ENCODE measurements around the gene IL7R. TPM values are rescaled to one million over a fixed set of nuclear protein-coding genes. Genes with fewer than 3 reads are reported as not detected.

Gene IL7R
- total and polyA plus RNA-seq, 2 of the 4 experiments (the other 2 are of a cell fraction), result 40.7 to 71.7 TPM

DNA sequence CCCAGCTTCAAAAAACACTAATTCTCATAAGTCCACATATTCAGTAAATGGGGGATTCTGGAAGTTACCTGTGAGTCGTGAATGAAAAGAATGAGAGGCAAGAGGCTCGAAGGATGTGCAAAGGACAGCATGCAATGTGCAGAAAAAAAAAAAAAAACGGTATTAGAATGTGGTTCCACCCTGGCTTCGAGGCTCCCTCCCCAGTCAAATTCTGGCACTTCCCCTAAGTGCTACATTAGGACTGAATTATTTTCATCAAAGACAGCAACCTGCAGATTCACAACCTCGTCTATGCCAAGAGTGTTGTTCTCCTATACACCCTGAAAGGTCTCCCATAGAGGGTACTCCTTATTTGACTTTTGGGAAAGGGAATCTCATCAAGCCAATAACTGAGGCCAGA is 65.2 kb downstream of the IL7R start:
- Histone ChIP-seq H3K56ac (ENCODE audit: extremely low read depth, insufficient read depth, low read length) (no peak overlapping the region), H2BK5ac (ENCODE audit: low read depth, low read length, poor library complexity, severe bottlenecking) (no peak overlapping the region), H3K23ac (ENCODE audit: low read depth, low read length) (no peak overlapping the region), H3K4me3 (ENCODE audit: insufficient read depth, low read depth, low read length) (no peak overlapping the region), H4K8ac (ENCODE audit: low read depth in 2 of 2, low read length in 2 of 2) (no peak overlapping the region), H3K18ac (ENCODE audit: low read depth, low read length) (0 out of 2 replicates have a peak overlapping the region, but pooled peaks have one; percentile 14), H2AK5ac (ENCODE audit: low read depth, low read length) (peak overlapping the region; percentile 68; the same call in 1 of the 2 replicates), H2AFZ (replicated peaks; ENCODE audit: low read length, poor library complexity) (no peak overlapping the region), H4K91ac (ENCODE audit: insufficient read depth, low read depth, low read length) (peak overlapping the region; percentile 63), H2AK9ac (replicated peaks; ENCODE audit: low read depth, low read length, poor library complexity) (no peak overlapping the region), H3K14ac (replicated peaks; ENCODE audit: low read depth, low read length) (no peak overlapping the region; the same call in 1 of the 2 replicates), H2BK15ac (ENCODE audit: low read depth, low read length) (peak overlapping the region; percentile 81; the same call in 2 of the 3 replicates), H4K20me1 (ENCODE audit: insufficient read depth, low read length) (no peaks in the 10 kb centered on the region), H3K27me3 (ENCODE audit: control insufficient read depth, insufficient read depth, low read length) (no peaks in the 10 kb centered on the region), H3K9ac (ENCODE audit: low read depth, low read length) (no peak overlapping the region), H4K5ac (ENCODE audit: low read depth, low read length) (peak overlapping the region; percentile 13; the same call in 1 of the 2 replicates), H3K36me3 (ENCODE audit: control insufficient read depth, insufficient read depth, low read length) (no peaks in the 10 kb centered on the region), H2BK120ac (ENCODE audit: low read depth, low read length) (peak overlapping the region; percentile 88), H3K79me1 (ENCODE audit: low read depth in 1 of 2, low read length in 2 of 2) (no peaks in the 10 kb centered on the region), H3K4me2 (ENCODE audit: low read depth, low read length) (no peak overlapping the region), H3K9me3 (ENCODE audit: control insufficient read depth, insufficient read depth, low read length) (peaks cover 4% of the 10 kb centered on the region; the same call in 1 of the 2 replicates), H2BK20ac (ENCODE audit: low read depth, low read length) (peak overlapping the region; percentile 81), H3K4me1 (ENCODE audit: control insufficient read depth, insufficient read depth, low read length) (peaks cover 9% of the 10 kb centered on the region), H3K9me1 (ENCODE audit: insufficient read depth, low read length) (peaks cover 8% of the 10 kb centered on the region), H3K4ac (ENCODE audit: low read depth, low read length) (peak overlapping the region; percentile 80), H3K27ac (ENCODE audit: insufficient read depth, low read length) (no peak overlapping the region)
- DNase-seq (no peak), ATAC-seq (ENCODE audit: low read depth) (no peak)
- in situ Hi-C loops (cut with MboI; ENCODE audit: low sequenced_read_pairs) (loop anchor here (5.0 to 10.0 kb wide), 4 partner anchors 145 to 830 kb away; partner anchors contain the start of gene SPEF2), intact Hi-C loops (cut with micrococcal nuclease) (loop anchor here (10.0 kb wide), 1 partner anchor 1447 kb away; no protein-coding TSS in a partner anchor), dilution Hi-C loops (cut with HindIII; ENCODE audit: low sequenced_read_pairs, unreplicated experiment) (no loop called here)
- ChIA-PET CTCF (no interaction called here), POLR2A (ENCODE audit: unreplicated experiment) (no interaction called here)
- TF ChIP-seq MAFK (IDR thresholded peaks at IDR 0.05; ENCODE audit: low read depth, low read length) (no peak), RAD21 (IDR thresholded peaks at IDR 0.05; ENCODE audit: low read length) (no peak), RCOR1 (IDR thresholded peaks at IDR 0.05; ENCODE audit: insufficient replicate concordance, low read length) (no peak), ELK1 (IDR thresholded peaks at IDR 0.05; ENCODE audit: borderline replicate concordance, low read depth, low read length) (no peak)
- TF ChIP-seq, protein P1, sequence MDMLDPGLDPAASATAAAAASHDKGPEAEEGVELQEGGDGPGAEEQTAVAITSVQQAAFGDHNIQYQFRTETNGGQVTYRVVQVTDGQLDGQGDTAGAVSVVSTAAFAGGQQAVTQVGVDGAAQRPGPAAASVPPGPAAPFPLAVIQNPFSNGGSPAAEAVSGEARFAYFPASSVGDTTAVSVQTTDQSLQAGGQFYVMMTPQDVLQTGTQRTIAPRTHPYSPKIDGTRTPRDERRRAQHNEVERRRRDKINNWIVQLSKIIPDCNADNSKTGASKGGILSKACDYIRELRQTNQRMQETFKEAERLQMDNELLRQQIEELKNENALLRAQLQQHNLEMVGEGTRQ (IDR thresholded peaks at IDR 0.05; ENCODE audit: low read depth, low read length), result no peak
- BruUV-seq (replicated peaks), result no TSS peak
- WGBS, 2 experiments (ENCODE audit: extremely low coverage in 2 of 2, insufficient read length in 1 of 2), result no CpG with 5 or more reads among the region's 5 CpGs
